HT1080 (cell line): ENCODE data around the gene NISCH. TPM values are rescaled to one million over a fixed set of nuclear protein-coding genes. Genes with fewer than 3 reads are reported as not detected.
"Not testable (repeated sequence)": the region's sequence is repeated elsewhere in the genome, so short reads cannot be mapped to it uniquely, and the experiment has no call there.

Experiments used
- DNase-seq: peaks from one replicate; pipeline ENCODE4 v3.0.0-alpha.2; 2015; ENCODE audit warnings: low read depth
- total RNA-seq: library from RNA; depleted of rRNA; stranded (reverse); fragments of >200 nt; shearing (Covaris generic); gene quantifications from 2 replicates; pipeline ENCODE4 v1.2.3, GENCODE V29; 2014

Gene NISCH
- total RNA-seq, 1 experiment from 2014 or later: 19.1 TPM

GRCh38 chr3:52524752-52525679 lies 69.6 kb downstream of the NISCH start:
- DNase-seq: no peak

GRCh38 chr3:52525680-52526561 lies 70.5 kb downstream of the NISCH start:
- DNase-seq: no peak

- not testable (repeated sequence) for DNase-seq
These were observed 71.3 kb downstream of the NISCH start for GRCh38 chr3:52526671-52527038.

DNA sequence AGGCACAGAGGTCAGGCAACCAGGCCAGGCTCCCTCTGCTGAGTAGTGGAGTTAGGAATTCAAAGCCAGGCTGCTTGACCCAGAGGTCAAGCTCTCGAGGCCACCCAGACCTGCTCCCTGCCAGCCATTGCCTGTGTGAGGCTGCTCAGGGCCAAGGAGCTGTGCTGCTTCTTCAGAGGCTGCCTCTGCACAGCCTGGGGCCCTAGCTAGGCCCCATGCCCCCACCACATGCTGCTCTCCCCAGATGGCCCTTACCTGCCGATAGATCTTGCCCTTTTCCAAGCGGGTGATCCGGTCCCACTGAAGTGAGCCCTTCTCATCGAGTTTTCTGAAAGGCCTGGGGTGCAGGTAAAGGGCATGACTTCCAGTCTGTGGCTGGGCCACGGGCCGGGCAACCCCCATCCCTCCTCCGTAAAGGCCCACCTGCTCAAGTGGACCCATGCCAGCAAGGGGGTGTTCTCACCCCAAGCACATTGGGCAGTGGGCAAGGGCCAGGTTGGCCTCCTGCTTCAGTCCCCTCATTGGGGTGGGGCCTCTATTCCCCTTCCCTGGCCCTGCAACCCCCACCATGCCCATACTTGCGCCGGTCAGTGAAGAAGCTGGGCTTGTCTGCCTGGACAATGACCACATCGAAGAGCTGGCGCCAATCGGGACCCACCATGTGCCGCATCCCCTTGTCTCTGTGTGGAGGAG lies 71.8 kb downstream of the NISCH start:
- DNase-seq: no peak

DNA sequence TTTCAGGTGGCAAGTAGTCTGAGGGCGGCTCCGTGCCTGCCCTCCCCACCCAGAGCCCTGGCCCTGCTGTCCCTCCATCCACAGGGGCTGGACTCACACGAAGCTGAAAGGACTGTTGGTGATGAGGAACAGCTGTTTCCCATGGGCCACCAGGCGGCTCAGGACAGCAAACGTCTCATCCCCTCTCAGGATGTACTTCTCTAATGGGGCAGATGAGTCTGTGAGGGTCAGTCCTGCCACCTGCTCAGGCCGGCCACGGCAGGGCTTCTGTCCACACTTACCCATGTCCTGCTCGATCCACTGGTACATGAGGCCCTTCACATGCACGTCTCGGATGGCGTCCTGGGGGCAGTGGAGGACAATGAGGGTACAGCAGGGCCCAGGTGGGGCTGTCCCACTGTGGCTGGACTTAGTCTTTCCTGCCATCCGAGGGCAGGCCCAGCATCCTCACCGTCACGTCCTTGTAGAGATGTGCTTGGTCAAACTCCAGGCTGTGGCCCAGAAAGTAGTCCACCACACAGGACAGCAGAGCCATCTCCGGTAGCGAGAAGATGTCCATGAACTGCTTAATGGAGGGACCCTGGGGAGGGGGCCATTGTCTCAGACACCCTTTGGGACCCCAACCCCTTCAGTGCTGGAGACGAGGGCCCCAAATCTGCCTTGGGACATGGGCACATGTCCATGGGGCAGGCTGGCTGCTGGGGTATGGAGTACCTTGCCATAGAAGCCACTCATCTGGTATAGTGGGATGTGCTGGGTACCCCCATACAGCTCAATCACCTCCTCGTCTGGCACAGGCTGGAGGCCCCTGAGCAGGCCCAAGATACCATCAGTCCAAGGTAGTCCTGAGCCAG lies 72.6 kb downstream of the NISCH start:
- DNase-seq: no peak

DNA sequence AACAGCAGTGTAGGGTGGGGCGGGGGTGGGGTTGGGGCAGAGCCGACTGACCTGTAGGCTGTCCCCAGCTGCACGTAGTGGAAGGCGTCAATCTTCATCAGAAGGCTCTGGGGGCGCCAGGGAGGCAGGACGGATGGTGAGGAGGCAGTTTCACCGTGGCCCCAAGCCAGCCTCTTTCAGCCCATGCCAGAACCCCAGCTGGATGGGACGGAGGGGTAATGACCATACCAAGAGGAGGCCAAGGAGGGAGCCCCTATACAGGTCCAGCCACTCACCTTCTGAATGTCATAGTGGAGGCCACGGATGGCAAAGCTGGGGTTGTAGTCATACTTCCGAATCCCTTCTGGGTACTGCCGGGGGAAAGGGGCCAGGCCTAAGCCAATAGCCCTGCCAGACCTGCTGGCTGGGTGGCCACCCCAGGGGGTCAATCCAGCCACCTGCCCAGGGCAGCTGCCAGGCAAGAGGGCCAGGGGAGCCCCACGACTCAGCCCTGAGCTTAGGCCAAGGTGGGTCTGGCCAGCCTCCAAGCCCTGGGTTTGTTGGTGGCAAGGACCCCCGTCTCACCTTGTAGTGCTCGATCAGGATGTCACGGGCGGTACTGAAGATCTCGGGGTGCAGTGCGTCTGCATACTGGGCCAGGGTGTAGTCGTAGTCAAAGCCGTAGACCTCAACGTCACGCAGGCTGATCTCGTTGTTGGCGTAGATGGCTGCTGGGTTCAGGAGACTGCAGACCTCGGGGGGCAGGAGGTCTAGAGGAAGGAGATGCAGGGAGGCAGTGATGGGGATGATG lies 73.4 kb downstream of the NISCH start:
- DNase-seq: no peak

- DNase-seq: no peak
These were observed 74.3 kb downstream of the NISCH start for GRCh38 chr3:52529376-52530333.

DNA sequence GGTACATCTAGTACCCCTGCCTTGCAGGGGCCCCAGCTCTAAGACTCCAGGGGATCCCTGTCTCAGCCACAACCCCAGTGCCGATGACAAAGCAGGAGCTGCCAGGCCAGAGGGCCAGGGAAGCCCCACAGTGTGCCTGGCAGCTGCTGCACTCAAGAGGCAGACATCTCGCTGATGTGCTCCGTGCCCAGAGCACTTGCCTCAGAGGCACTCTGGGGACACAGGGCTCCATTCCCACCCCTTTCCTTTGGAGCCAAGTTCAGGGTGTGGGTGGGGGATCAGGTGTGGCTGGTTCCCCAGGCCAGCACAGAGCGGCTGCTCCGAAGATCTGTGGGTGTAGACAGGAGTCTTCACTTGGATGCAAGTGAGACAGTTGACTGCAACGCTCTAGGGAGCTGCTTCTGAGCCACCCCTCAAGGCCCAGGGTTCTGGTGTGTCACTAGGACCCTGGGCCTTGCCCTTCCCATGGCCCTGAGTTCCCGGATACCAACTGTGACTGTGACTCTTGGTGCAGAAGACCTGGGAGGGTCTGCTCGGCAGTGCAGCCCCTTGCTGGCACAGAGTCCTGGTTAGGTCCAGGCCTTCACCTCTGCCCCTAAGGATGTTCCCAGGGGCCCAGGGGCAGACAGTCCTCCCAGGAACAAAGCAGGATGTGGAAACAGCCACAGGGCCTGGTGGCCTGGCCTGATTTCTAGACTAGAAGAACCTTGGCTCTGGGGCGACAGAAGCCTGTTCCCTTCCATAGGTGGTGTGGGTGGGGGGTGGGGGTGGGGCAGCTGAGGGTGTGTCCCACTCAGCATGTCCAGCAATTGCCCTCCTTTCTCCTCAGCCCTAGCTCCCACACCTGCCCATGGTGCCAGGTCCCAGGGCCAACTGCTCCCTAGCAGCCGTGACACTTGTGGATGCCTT lies 75.8 kb downstream of the NISCH start:
- no peak for DNase-seq

- no peak for DNase-seq
These were observed 76.6 kb downstream of the NISCH start for GRCh38 chr3:52531860-52532516.

GRCh38 chr3:52532517-52532837 lies 77.1 kb downstream of the NISCH start:
- peak; percentile 56 for DNase-seq

GRCh38 chr3:52532838-52533622 lies 77.6 kb downstream of the NISCH start:
- peak; percentile 29 for DNase-seq

DNA sequence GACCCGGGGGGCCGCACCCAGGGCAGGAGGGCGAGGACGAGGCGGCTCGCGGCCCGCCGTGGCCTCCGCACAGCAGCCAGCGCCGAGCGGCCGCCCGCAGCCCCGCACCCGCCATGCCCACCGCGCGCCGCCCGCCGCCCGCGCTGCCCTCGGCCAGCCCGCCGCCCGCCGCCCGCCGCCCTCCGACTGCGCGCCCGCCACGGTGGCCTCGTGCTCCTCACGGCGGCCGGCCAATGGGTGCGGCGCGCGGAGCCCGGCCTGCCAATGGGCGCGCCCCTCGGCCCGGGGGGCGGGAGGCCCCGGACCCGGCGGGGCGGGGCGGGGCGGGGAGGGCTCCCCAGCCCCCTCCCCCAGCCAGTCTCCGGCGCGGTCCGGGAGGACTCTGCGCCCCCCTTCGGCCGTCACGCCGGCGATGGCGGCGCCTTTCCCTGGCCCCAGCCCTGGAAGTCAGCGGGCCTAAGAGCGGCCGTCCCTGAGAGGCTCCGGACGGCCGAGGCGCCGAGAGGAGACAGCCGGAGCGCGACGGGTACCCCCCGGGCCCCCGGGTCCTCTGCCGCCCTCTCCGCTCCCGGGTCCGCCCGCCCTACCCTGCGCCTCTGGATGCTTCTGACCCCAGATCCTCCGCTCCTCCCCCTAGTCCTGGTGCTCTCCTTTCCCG lies 78.3 kb downstream of the NISCH start, which contains the start of gene NT5DC2:
NT5DC2 (minus strand) TSS at position 235 of the 658 bp plus-strand sequence; CDS start at position 115, 120 bp downstream.
- peak; percentile 41 for DNase-seq

- DNase-seq: no peak
These were observed 79.1 kb downstream of the NISCH start for GRCh38 chr3:52534281-52535183.

DNA sequence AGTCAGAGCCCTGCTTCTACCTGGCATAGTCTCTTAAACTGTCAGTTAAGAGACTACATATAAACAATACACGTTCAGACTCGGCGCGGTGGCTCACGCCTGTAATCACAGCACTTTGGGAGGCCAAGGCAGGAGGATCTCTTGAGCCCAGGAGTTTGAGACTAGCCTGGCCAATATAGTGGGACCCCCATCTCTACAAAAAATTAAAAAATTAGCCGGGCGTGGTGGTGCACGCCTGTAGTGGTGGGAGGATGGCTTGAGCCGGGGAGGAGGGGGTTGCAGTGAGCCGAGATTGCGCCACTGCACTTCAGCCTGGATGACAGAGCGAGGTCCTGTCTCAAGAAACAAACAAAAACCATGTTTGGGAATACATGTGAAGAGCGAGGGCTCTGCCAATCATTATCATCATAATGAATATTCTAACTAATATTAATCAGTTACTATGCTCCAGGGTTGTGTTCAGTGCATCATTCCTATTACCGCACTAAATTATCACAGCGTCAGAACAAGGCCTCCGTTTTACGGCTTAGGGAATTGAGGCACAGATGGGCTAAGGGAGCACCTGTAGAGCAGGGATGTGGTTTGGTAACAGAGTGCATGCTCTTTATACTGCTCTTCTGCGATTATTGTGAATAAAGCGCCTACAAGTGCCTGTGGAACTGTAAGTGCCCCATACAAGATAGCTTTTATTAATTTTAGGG lies 80.2 kb downstream of the NISCH start:
- DNase-seq: no peak
